Calu3 (cell line): ENCODE results near the gene EGR1. TPM values are rescaled to one million over a fixed set of nuclear protein-coding genes. Genes with fewer than 3 reads are reported as not detected.

ENCODE experiments used
- BruUV-seq: library from RNA; stranded (reverse); fragments of 400-500 nt; replicated peaks from 2 replicates; lab custom pipeline; 2021; lab: Mats Ljungman, UMichigan
- CTCF ChIA-PET: fragments of 300-600 bp; sonication (Branson Sonifier 250); formaldehyde crosslinking; loops from one replicate; lab custom pipeline; 2022; ENCODE audit warnings: antibody characterized with exemption; lab: Charles Lee
- DNase-seq: peaks from one replicate; pipeline ENCODE4 v3.0.0; 2022
- H3K27ac Mint-ChIP-seq: one replicate; pipeline ENCODE4 v1.8.0; 2022; ENCODE audit warnings: mixed read lengths; ENCODE audit not compliant: unreplicated experiment
- H3K27me3 Mint-ChIP-seq: one replicate; pipeline ENCODE4 v1.8.0; 2022; ENCODE audit warnings: mixed read lengths; ENCODE audit not compliant: unreplicated experiment
- H3K36me3 Mint-ChIP-seq: one replicate; pipeline ENCODE4 v1.8.0; 2022; ENCODE audit warnings: mild to moderate bottlenecking, moderate library complexity, mixed read lengths; ENCODE audit not compliant: insufficient read depth, unreplicated experiment
- H3K4me1 Mint-ChIP-seq: one replicate; pipeline ENCODE4 v1.8.0; 2022; ENCODE audit warnings: mild to moderate bottlenecking, low read depth, mixed read lengths; ENCODE audit not compliant: unreplicated experiment
- H3K4me3 Mint-ChIP-seq: one replicate; pipeline ENCODE4 v1.8.0; 2022; ENCODE audit warnings: mild to moderate bottlenecking, low read depth, moderate library complexity, mixed read lengths; ENCODE audit not compliant: unreplicated experiment
- H3K9me3 Mint-ChIP-seq: one replicate; pipeline ENCODE4 v1.8.0; 2022; ENCODE audit warnings: low read depth, mixed read lengths; ENCODE audit not compliant: unreplicated experiment
- intact Hi-C: fragments of 100-400 bp; cut with micrococcal nuclease; formaldehyde crosslinking; loops from one replicate; pipeline ENCODE4 v1.10.0; 2022; ENCODE audit not compliant: unreplicated experiment
- total RNA-seq: library from RNA; stranded (reverse); gene quantifications from 2 replicates; pipeline ENCODE4 v1.2.3, GENCODE V29; 2022
- TF ChIP-seq, protein P1 (sequence below): fragments of 200-600 bp; IDR thresholded peaks from one replicate; pipeline ENCODE4 v1.8.0; 2022; ENCODE audit warnings: antibody characterized with exemption; ENCODE audit not compliant: unreplicated experiment

Gene EGR1
- total RNA-seq, 1 experiment from 2014 or later: 97.0 TPM

DNA sequence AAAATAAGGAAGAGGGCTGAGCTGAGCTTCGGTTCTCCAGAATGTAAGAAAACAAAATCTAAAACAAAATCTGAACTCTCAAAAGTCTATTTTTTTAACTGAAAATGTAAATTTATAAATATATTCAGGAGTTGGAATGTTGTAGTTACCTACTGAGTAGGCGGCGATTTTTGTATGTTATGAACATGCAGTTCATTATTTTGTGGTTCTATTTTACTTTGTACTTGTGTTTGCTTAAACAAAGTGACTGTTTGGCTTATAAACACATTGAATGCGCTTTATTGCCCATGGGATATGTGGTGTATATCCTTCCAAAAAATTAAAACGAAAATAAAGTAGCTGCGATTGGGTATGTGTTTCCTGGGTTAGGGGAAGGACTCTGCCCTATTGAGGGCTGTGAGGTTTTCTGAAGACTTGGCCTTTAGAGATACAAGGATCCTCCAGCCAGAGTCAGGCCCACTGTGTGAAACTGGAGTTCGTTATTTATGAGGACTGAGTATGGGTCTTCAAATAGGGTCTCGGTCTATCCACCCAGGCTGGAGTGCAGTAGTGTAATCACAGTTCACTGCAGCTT lies 3.8 kb downstream of the EGR1 start:
- no peaks in the 10 kb centered on the region for H3K9me3 Mint-ChIP-seq
- no peak for DNase-seq
- CTCF ChIA-PET: interaction anchor here (1.4 kb wide), 1 partner anchor 35 kb away, joined by 8 read pairs; no protein-coding TSS in a partner anchor
- peak overlapping the region; percentile 93 for H3K27ac Mint-ChIP-seq
- TF ChIP-seq, protein P1, sequence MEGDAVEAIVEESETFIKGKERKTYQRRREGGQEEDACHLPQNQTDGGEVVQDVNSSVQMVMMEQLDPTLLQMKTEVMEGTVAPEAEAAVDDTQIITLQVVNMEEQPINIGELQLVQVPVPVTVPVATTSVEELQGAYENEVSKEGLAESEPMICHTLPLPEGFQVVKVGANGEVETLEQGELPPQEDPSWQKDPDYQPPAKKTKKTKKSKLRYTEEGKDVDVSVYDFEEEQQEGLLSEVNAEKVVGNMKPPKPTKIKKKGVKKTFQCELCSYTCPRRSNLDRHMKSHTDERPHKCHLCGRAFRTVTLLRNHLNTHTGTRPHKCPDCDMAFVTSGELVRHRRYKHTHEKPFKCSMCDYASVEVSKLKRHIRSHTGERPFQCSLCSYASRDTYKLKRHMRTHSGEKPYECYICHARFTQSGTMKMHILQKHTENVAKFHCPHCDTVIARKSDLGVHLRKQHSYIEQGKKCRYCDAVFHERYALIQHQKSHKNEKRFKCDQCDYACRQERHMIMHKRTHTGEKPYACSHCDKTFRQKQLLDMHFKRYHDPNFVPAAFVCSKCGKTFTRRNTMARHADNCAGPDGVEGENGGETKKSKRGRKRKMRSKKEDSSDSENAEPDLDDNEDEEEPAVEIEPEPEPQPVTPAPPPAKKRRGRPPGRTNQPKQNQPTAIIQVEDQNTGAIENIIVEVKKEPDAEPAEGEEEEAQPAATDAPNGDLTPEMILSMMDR: no peak
- H3K36me3 Mint-ChIP-seq: peaks cover 81% of the 10 kb centered on the region
- peaks cover 33% of the 10 kb centered on the region for H3K4me1 Mint-ChIP-seq
- intact Hi-C loops: loop anchor here (5.0 to 10.0 kb wide), 2 partner anchors 33 to 76 kb away; partner anchors contain the start of gene ETF1
- H3K4me3 Mint-ChIP-seq: peak overlapping the region; percentile 78
- BruUV-seq: no TSS peak
- H3K27me3 Mint-ChIP-seq: peaks cover 28% of the 10 kb centered on the region

DNA sequence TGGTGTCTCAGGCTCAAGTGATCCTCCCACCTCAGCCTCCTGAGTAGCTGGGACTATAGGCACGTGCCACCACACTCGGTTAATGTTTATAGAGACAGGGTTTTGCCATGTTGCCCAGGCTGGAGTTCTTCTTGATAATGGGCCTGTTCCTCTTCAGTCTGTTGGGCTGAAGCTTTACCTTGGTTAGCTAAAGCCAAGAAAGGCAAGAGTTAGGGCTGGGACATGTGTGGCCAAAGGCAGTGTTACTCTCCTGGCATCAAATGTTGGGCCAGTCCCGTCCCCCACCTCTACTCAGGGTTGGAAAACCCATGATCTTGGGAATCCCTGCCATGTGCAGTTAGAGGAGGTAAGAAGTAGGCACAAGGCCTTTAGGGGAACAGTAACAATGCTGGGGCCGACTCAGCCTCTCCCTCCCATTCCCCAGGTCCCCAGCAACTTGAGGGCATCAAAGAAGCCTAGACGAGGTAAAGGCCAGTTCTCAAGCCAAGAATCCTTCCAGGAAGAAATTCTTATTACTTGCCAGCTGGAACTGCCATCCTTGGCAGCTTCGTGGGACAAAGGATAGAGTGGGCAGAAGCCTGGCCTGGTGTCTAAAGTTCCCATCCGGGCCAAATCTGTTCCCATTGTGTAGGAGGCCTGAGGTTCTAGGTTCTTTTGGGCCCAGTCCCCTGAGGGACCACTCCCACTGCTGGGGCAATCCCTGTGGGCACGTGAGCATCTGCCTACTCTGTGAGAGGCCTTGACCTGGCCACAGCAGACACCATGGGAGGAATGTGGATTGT lies 4.5 kb downstream of the EGR1 start:
- H3K4me3 Mint-ChIP-seq: peak overlapping the region; percentile 42
- TF ChIP-seq, protein P1: no peak

DNA sequence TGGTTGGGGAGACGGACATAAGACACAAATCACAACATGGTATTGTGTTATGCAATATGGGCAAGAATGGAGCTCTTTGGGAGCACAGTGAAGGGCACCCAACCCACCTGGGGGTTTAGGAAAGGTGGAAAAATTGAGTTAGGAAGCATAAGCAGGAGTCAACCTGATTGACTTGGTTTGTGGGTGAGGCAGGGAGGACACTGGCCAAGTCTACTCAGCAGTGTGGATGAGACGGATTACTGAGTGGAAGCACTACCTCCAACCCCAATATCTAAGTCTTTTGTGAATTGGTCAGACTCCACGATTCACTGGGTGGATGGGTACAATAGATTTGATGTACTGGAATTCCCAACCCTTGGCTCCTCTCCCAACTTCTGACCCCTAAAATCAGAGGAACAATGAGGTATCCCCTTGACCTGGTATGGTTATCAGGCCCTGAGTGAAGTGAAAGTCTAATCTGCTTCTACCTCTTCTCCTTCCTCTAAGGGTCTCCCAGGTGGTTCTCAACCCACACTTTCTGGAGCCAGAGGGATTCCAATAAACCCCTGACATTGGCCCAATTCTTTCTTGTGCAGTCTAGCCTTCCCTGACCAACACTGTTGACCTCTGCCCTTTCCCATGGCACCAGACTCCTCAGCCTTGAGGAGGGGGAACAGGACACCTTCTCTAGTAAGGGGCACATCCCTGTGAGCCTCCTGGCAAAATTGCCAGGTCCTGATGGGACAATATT lies 5.2 kb downstream of the EGR1 start:
- H3K4me3 Mint-ChIP-seq: peak overlapping the region; percentile 42
- intact Hi-C loops: no loop called here

More for the DNA sequence above, 4.5 kb downstream of the EGR1 start:
- DNase-seq: peak; percentile 59
- H3K27me3 Mint-ChIP-seq: peaks cover 28% of the 10 kb centered on the region
- H3K9me3 Mint-ChIP-seq: no peaks in the 10 kb centered on the region
- BruUV-seq: no TSS peak
- H3K27ac Mint-ChIP-seq: peak overlapping the region; percentile 93
- H3K4me1 Mint-ChIP-seq: peaks cover 33% of the 10 kb centered on the region
- CTCF ChIA-PET: interaction anchor here (1.4 kb wide), 1 partner anchor 34 kb away, joined by 8 read pairs; no protein-coding TSS in a partner anchor
- intact Hi-C loops: loop anchor here (5.0 to 10.0 kb wide), 2 partner anchors 33 to 75 kb away; partner anchors contain the start of gene ETF1
- peaks cover 74% of the 10 kb centered on the region for H3K36me3 Mint-ChIP-seq

DNA sequence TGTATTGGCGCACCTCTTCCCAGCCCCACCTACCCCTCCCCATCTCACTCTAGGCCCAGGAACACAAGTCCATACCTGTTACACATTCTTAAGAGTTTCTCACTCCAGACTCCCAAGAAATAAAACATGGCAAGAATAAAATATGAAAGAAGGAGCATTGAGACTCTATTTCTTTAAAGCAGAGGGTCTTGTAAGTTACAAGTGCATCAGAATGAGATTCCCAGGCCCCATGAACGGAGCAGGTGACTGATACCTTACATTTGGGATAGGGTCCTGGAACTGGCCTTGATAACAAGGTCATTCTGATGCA lies 5.7 kb downstream of the EGR1 start:
- no TSS peak for BruUV-seq
- Mint-ChIP-seq H3K4me1 (peaks cover 33% of the 10 kb centered on the region), H3K36me3 (peaks cover 63% of the 10 kb centered on the region), H3K4me3 (no peak overlapping the region), H3K27ac (peak overlapping the region; percentile 93), H3K27me3 (peaks cover 36% of the 10 kb centered on the region), H3K9me3 (no peaks in the 10 kb centered on the region)
- TF ChIP-seq, protein P1: no peak
- no peak for DNase-seq
- intact Hi-C loops: no loop called here
- CTCF ChIA-PET: no interaction called here

More for the DNA sequence above, 5.2 kb downstream of the EGR1 start:
- no peaks in the 10 kb centered on the region for H3K9me3 Mint-ChIP-seq
- peaks cover 33% of the 10 kb centered on the region for H3K4me1 Mint-ChIP-seq
- peak overlapping the region; percentile 93 for H3K27ac Mint-ChIP-seq
- peaks cover 67% of the 10 kb centered on the region for H3K36me3 Mint-ChIP-seq
- BruUV-seq: no TSS peak
- H3K27me3 Mint-ChIP-seq: peaks cover 36% of the 10 kb centered on the region
- CTCF ChIA-PET: interaction anchor here (1.4 kb wide), 1 partner anchor 33 kb away, joined by 8 read pairs; no protein-coding TSS in a partner anchor
- DNase-seq: no peak
- TF ChIP-seq, protein P1: no peak
